ENCODE results near the gene EOMES.
"Not testable (repeated sequence)": the region's sequence is repeated elsewhere in the genome, so short reads cannot be mapped to it uniquely, and the experiment has no call there.

The EOMES gene

DNA sequence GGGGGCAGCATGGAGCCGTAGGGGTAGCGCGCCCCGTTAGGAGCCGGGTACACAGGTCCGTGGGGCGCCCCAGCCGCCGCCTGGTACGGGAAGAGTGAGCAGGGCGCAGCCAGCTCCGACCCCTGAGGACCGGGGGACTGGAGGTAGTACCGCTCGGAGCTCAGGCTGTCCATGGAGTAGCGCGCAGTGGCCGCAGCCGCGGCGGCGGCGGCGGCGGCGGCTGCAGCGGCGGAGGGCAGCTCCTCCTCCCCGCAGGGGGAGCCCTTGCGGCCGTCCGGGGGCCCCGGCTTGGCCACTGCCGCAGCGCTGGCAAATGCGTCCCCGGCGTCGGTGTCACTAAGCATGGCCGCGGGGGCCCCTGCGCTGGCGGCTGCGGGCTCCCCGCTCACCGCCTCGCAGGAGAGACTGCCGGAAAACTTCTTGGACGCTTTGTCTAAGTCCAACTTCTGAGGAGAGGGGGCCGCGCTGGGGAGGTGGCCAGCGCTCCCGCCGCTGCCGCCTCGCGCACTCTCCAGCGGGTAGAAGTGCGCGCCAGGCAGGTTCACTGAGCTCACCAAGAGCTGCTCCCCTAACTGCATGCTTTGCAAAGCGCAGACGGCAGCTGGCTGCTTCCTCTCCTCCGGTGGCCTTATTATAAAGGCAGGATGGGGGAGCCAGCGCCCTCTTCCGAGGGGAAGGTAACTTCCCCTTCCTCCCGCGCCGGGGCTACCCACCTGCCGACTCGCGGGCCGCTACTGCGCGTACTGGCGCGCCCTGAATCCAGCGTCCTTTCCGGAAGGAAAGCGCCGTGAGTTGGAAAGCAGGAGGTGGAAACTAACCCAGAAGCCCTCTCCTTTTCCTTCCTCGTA, at the start of gene EOMES:
EOMES (minus strand) TSS at position 607 of the 848 bp plus-strand sequence; CDS start at position 578, 29 bp downstream.
- in situ Hi-C loops (cut with MboI; ENCODE audit: low sequenced_read_pairs) = loop anchor here (25.0 kb wide), 1 partner anchor 615 kb away; the partner anchor contains the start of genes AZI2 and ZCWPW2

GRCh38 chr3:27770384-27770783, 48.3 kb upstream of the EOMES start:
- in situ Hi-C loops (cut with MboI; ENCODE audit: low sequenced_read_pairs) = not testable (repeated sequence)

DNA sequence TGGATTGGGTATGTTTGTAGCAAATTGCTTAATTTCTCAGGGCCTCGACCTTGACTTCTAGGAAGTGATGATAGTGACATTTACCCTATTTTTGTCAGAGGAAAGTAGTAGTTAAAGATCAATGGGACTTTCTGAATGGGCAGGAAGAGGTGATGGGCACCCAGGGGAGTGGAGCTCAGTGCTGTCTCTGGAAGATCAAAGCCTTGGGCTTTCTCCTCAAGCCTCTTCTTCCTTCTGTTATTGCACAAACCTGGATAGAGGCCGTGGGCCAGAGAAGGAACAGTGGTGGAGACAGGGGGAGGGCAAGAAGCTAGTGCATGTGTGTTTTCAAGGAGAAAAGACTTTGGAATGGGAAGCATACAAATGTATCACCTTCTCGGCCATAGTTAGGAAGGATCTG, 44.9 kb upstream of the EOMES start:
- in situ Hi-C loops (cut with MboI; ENCODE audit: low sequenced_read_pairs) = no loop called here

DNA sequence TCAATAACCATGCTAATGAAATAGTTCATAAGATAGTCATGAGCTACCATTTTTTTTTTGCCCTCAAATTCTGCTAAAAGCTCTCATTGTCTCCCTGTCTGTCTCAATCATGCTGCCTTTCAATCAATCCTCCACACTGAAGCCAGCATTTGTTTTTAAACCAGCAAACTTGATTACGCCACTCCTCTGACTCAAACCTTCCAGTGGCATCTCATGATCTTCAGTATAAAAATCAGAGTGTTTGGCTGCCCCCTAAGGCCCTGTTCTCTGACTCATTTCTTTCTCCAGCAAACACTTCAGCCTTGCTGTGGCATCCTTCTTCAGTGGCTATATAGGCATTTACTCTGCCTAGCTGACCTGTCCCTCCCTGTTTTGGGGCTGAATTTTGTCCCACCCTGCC, 36.0 kb upstream of the EOMES start:
- in situ Hi-C loops (cut with MboI; ENCODE audit: low sequenced_read_pairs) = no loop called here

DNA sequence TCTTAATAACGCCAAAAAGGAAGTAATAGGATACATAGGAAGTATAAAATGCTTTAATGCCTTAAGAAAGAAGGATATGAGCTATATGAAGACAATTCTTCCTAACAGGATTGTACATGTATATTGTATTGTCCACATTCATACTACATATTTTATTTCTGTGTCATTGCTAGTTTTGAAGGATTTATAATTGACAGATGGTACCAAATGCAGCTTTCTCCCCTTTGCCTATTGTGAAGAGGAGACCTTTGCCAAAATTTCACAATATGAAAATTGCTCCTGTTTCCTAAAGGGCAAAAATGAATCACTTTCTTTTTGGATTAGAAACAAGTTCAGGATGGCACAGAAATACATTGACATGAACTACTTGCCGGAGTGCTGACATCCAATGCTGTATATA, 34.8 kb upstream of the EOMES start:
- in situ Hi-C loops (cut with MboI; ENCODE audit: low sequenced_read_pairs) = no loop called here

DNA sequence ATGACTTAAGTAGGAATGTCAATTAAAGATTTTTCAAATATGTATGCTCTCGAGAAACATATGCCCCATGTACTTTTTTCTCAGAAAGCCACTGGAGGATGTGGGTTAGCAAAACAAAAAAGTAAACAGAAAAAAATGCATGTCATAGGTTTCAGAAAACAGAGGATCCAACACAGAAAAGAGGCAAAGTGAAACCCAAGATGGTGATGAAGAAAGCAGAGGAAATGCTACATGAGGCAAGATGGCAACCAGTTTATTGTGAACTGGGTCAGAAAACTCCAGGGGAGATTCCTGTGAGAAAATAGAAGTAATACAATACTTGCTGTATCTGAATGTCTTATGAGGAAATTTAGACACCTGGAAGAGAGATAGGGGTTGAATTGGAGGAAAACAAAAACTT, 30.8 kb upstream of the EOMES start:
- in situ Hi-C loops (cut with MboI; ENCODE audit: low sequenced_read_pairs) = no loop called here

- in situ Hi-C loops (cut with MboI; ENCODE audit: low sequenced_read_pairs) = no loop called here
These were observed 27.5 kb upstream of the EOMES start for GRCh38 chr3:27749643-27750042.

- in situ Hi-C loops (cut with MboI; ENCODE audit: low sequenced_read_pairs) = no loop called here
These were observed 24.7 kb upstream of the EOMES start for GRCh38 chr3:27746838-27747237.

DNA sequence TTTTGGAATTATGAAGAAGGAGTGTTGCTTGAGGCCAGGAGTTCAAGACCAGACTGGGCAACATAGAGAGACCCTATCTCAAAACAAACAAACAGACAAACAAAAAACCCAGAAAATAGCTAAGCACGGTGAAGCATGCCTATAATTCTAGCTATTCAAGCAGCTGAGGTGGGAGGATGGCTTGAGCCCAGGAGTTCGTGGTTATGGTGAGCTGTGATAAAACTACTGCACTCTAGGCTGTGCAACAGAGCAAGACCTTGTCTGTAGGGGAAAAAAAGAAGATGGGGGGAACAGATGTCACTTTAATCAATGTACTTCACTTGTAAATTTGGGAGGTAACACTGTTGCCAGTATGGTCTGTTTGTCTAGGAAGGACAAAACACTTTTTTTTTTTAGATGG, 18.7 kb upstream of the EOMES start:
- in situ Hi-C loops (cut with MboI; ENCODE audit: low sequenced_read_pairs) = no loop called here

DNA sequence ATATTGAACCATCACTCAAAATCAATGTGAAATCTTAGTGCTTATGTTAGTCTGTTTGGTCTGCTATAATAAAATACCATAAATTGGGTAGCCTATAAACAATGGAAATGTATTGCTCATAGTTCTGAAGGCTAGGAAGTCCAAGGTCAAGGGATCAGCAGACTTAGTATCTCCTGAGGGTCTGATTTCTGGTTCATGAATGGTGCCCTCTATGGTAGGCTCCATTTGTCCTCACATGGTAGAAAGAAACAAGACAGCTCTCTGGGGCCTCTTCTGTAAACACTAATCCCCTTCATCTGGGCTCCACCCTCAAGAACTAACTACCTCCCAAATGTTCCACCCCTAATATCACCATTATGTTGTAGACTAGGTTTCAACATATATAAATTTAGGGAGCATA, 15.0 kb upstream of the EOMES start:
- in situ Hi-C loops (cut with MboI; ENCODE audit: low sequenced_read_pairs) = no loop called here

DNA sequence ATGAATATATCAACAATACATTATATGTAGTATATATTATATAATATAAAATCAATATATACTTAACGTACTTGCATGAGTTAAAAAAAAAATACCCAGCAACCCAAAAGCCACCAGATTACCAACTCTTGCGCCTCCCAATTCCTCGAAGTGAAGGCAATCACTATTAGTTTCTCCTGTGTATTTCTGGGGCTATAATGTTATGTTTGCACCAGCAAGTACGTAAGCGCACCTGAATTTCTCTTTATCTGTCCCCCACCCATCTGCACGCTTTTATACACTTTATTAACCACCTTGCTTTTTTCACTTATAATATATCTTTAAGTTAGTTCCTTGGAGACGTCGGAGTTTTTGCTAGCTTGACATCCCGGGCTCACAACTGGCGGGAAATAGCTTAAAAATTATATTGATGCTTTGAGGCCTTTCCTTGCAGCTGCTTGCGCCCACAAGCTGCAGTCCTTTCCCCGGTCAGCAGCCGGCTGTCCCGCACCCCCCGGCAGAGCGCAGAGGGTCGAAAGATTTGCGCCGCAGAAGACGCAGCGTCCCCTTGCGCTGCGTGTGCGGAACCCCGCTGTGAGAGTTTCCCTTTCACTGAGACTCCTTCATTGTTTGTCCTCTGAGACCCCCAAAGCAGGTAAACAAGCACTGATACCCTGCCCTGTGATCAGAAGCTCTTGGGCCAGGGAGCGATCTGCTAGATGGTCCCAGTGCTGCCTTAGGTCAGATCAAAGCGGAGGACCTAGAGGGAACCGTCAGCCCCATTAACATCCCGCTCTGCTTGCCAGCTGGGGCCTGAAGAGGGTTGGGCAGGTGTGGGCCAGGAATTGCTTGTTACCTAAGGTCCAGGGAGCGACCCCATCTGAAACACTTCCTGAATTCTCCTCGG, 8.9 kb upstream of the EOMES start:
- in situ Hi-C loops (cut with MboI; ENCODE audit: low sequenced_read_pairs) = no loop called here

- in situ Hi-C loops (cut with MboI; ENCODE audit: low sequenced_read_pairs) = no loop called here
These were observed 7.9 kb upstream of the EOMES start for GRCh38 chr3:27729748-27730611.

DNA sequence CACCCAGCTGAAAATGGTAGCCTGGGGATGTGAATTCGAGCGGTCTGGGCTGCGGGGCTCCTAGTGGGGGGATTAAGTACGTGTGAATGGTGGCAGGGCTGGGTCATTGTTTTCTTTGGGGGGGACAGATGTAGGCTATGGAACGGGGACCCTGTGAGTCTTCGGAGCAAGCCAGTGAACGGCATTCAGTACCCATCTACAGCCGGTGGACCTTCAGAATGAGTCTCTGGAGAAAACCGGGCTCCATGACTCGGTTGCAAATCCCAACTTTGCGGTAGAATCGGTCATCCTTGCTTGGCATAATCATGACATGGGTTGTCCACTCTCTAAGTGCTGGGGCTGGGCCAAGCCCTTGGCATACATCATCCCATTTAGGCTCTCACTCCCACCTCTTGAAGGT, 7.2 kb upstream of the EOMES start:
- in situ Hi-C loops (cut with MboI; ENCODE audit: low sequenced_read_pairs) = no loop called here

DNA sequence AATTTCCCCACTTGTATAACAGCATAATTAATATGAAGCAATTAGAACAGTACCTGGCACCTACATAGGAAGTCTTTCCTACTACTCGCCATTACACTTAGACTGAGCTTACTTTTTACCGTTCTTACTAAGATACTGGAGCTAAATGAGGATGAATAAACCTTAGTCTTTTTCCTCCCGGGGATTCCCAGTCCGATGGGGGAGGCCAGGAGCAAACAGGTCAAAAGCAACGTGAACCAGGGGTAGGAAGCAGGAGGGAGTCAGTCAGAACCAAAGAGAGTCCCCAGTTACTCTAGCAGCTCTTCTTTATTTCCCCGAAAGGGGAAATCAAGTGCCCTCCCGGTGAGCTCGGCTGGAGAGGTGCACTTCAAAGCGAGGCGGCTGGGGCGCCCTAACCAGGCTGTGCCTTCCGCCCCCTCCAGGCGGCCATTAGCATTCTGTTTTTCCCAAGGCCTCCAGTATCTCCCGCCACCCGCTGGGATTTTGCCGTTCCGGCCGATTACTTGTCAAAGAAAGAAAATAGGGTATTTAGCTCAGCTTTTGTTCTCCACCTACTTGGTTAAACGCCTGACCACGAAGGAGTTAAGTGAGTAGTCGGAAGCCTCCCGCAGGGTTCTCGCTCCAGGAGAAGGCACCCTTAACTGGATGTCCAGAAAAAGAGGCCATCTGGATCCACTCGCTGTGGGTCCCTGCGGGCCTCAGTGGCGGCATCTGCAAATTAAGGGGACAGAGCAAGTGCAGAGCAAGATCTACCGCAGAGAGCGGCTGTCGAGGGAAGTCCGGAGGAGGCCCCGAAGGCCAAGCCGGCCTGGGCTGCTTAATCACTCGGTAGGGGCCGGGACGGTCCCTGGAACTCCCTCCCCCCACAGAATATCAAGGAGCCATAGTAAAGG, 6.3 kb upstream of the EOMES start:
- in situ Hi-C loops (cut with MboI; ENCODE audit: low sequenced_read_pairs) = no loop called here

DNA sequence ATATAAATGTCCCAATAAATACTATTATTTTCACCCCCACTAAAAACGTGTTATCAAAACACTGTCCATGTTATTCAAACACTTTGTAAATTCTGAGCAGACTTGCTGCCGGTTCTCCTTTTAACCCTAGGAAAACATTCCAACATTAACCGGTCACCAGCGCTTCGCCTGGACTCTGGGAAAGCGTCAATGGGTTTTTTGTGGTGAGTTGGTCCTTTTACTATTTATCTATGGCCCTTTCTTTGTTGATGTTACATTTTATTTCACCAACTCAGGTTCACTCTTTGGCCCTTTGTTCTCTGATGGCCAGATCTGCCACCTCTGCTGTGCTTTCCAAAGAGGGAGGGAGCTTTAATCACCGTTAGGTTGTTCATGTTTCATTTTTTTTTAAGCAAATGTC, 4.1 kb upstream of the EOMES start:
- in situ Hi-C loops (cut with MboI; ENCODE audit: low sequenced_read_pairs) = no loop called here

DNA sequence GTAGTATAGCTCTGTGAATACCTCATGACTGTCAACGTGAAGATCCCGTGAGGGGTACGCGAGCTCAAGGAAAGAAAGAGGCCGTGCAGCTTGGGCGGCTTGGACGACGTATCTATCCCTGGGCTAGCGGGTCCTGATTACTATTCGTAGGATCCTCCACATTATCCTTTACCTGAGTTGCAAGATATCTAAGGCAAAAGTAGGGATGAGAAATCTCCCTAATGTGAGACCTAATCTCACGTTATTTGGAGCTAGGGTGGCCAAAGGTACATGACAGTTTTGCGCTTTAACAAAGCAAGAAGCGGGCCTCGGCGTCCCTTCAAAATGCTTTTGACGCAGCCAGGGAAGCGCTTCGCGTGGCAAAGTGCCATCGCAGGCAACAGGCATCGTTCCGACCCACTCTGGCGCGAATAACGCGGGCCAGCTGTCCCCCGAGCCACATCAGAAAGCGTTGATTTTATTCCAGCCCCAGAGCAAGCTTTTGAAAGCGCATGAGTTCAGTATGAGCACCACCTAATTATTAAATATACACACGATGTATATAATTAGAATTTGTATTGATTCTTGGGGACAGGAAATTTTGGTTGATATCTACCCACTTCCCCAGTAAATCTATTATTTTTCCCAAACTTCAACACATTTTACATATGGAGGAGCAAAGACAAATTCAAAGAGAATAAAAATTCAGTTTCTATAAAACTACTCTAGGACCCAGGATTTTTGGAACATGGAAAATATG, 2.5 kb upstream of the EOMES start:
- in situ Hi-C loops (cut with MboI; ENCODE audit: low sequenced_read_pairs) = loop anchor here (25.0 kb wide), 1 partner anchor 613 kb away; the partner anchor contains the start of genes AZI2 and ZCWPW2

DNA sequence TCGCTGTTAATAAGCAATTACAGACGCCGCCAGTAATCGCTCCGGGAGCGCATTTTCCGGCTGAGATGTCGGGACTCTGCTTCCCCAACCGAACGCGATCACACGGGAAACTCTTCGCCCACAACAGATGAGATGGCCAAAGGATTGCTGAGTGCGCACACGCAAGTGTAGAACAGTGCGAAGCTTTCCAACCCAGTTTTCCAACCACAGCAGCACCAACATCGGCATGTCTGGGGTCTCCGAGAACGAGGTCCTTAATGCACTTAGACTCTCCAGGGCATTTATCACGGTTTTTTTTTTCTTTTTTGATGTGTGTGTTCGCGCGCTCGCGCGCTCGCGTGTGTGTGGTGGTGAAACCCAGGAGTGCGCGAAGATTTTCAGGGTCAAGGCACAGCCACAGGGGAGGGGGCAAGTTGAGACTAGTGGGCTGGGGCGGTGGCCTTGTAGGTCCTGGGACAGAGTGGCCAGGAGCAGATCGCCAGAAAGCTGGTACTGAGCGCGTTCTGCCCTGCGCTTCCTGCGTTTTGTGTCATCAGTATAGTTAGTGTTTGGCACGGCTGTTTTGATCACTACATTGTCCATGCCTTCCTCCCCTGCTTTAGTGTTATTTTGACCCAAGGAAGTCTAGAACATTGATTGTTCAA, 1.8 kb upstream of the EOMES start:
- in situ Hi-C loops (cut with MboI; ENCODE audit: low sequenced_read_pairs) = loop anchor here (25.0 kb wide), 1 partner anchor 613 kb away; the partner anchor contains the start of genes AZI2 and ZCWPW2

- in situ Hi-C loops (cut with MboI; ENCODE audit: low sequenced_read_pairs) = loop anchor here (25.0 kb wide), 1 partner anchor 614 kb away; the partner anchor contains the start of genes AZI2 and ZCWPW2
These were observed 1.3 kb upstream of the EOMES start for GRCh38 chr3:27723456-27723814.

Measured in HL-60/S4 treated with phorbol 12-myristate 13-acetate at 8.2 ng/mL for 4 days and 3 days (cell line).